ENCODE data around the gene STARD3NL. TPM values are rescaled to one million over a fixed set of nuclear protein-coding genes. Genes with fewer than 3 reads are reported as not detected.

STARD3NL gene
- total RNA-seq, 1 donor from 2014 or later = 30.7 TPM

GRCh38 chr7:38181111-38181510 is 3.1 kb downstream of the STARD3NL start:
- Mint-ChIP-seq H3K27ac (ENCODE audit: unreplicated experiment) (no peak overlapping the region), H3K4me3 (ENCODE audit: unreplicated experiment) (no peak overlapping the region), H3K9me3 (ENCODE audit: unreplicated experiment) (peaks cover 5% of the 10 kb centered on the region), H3K27me3 (ENCODE audit: unreplicated experiment) (no peaks in the 10 kb centered on the region), H3K4me1 (ENCODE audit: unreplicated experiment) (peaks cover 46% of the 10 kb centered on the region), H3K36me3 (ENCODE audit: unreplicated experiment) (peaks cover 5% of the 10 kb centered on the region)
- DNase-seq (ENCODE audit: extremely low spot score, unreplicated experiment) = no peak
- TF ChIP-seq, protein P1, sequence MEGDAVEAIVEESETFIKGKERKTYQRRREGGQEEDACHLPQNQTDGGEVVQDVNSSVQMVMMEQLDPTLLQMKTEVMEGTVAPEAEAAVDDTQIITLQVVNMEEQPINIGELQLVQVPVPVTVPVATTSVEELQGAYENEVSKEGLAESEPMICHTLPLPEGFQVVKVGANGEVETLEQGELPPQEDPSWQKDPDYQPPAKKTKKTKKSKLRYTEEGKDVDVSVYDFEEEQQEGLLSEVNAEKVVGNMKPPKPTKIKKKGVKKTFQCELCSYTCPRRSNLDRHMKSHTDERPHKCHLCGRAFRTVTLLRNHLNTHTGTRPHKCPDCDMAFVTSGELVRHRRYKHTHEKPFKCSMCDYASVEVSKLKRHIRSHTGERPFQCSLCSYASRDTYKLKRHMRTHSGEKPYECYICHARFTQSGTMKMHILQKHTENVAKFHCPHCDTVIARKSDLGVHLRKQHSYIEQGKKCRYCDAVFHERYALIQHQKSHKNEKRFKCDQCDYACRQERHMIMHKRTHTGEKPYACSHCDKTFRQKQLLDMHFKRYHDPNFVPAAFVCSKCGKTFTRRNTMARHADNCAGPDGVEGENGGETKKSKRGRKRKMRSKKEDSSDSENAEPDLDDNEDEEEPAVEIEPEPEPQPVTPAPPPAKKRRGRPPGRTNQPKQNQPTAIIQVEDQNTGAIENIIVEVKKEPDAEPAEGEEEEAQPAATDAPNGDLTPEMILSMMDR (IDR thresholded peaks at IDR 0.05) = no peak

DNA sequence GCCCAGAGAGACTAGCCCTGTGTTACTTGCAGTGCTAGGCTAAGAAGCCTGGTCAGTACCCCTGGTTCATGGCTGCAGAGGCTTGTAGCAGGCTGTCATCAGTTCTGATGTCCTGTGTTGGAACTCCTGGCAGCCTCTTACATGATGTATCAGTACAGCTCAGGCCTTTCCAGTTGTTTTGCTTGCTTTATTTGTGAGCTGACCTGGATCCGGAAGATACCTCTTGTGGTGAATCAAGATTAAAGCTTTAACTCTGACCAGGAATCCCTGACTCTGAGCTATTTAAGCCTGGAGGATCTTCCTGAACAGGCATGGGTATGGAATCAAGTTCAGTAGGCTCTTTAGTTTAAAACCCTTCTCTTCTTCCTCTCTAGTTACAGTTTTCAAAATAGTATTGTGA is 4.4 kb downstream of the STARD3NL start:
- Mint-ChIP-seq H3K9me3 (ENCODE audit: unreplicated experiment) (peaks cover 5% of the 10 kb centered on the region), H3K36me3 (ENCODE audit: unreplicated experiment) (peaks cover 5% of the 10 kb centered on the region), H3K4me3 (ENCODE audit: unreplicated experiment) (no peak overlapping the region), H3K27ac (ENCODE audit: unreplicated experiment) (no peak overlapping the region), H3K27me3 (ENCODE audit: unreplicated experiment) (no peaks in the 10 kb centered on the region), H3K4me1 (ENCODE audit: unreplicated experiment) (peaks cover 56% of the 10 kb centered on the region)
- no peak for DNase-seq (ENCODE audit: extremely low spot score, unreplicated experiment)
- TF ChIP-seq, protein P1 (IDR thresholded peaks at IDR 0.05) = no peak

- H3K27ac Mint-ChIP-seq (ENCODE audit: unreplicated experiment) = peak overlapping the region; percentile 16
- peaks cover 5% of the 10 kb centered on the region for H3K9me3 Mint-ChIP-seq (ENCODE audit: unreplicated experiment)
- H3K4me1 Mint-ChIP-seq (ENCODE audit: unreplicated experiment) = peaks cover 50% of the 10 kb centered on the region
- TF ChIP-seq, protein P1 (IDR thresholded peaks at IDR 0.05) = no peak
- H3K27me3 Mint-ChIP-seq (ENCODE audit: unreplicated experiment) = no peaks in the 10 kb centered on the region
- no peak for DNase-seq (ENCODE audit: extremely low spot score, unreplicated experiment)
- H3K4me3 Mint-ChIP-seq (ENCODE audit: unreplicated experiment) = no peak overlapping the region
- H3K36me3 Mint-ChIP-seq (ENCODE audit: unreplicated experiment) = peaks cover 5% of the 10 kb centered on the region
Observed at GRCh38 chr7:38185395-38186307, 7.6 kb downstream of the STARD3NL start.

- no peak overlapping the region for H3K4me3 Mint-ChIP-seq (ENCODE audit: unreplicated experiment)
- TF ChIP-seq, protein P1 (IDR thresholded peaks at IDR 0.05) = no peak
- peak overlapping the region; percentile 85 for H3K27ac Mint-ChIP-seq (ENCODE audit: unreplicated experiment)
- H3K4me1 Mint-ChIP-seq (ENCODE audit: unreplicated experiment) = peaks cover 49% of the 10 kb centered on the region
- no peaks in the 10 kb centered on the region for H3K27me3 Mint-ChIP-seq (ENCODE audit: unreplicated experiment)
- H3K9me3 Mint-ChIP-seq (ENCODE audit: unreplicated experiment) = peaks cover 8% of the 10 kb centered on the region
- H3K36me3 Mint-ChIP-seq (ENCODE audit: unreplicated experiment) = peaks cover 9% of the 10 kb centered on the region
- no peak for DNase-seq (ENCODE audit: extremely low spot score, unreplicated experiment)
Observed at GRCh38 chr7:38186593-38187314, 8.7 kb downstream of the STARD3NL start.
